ENCODE measurements around the gene SLC25A10.

Gene SLC25A10

DNA sequence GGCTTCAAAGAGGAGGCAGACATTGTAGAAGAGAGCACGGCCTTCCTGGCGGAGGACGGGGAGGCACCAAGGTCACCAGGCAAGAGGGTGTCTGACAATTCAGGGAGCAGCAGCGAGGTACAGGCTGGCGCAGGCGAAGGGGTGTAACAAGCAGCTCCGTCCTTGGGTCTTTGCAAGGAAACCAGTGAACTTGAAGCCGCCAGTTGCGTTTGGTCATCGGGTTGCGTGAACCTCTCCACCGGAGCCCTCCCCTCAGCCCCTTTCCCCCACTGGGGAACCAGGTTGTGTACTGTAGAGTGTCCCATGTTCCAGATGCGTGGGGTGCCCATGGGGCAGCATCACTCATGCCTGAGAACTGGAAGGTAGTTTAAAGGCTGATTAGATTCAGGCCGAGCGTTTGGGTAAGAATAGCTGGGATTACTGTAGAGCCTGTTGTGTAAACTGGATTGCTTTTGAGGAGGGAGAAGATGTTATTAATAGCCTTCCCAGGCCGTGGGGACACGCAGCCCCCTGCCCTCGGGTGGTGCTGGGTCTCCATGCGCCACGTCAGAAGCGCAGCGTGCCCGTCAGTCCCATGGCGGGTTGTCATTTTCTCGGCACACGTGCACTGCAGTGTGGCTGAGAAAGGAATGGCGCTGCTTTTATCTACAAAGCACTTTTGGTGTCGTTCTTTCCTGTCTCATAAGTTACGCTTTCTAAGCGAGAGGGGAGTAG lies 6.4 kb upstream of the SLC25A10 start:
- in situ Hi-C loops (cut with MboI; ENCODE audit: low sequenced_read_pairs) = no loop called here

DNA sequence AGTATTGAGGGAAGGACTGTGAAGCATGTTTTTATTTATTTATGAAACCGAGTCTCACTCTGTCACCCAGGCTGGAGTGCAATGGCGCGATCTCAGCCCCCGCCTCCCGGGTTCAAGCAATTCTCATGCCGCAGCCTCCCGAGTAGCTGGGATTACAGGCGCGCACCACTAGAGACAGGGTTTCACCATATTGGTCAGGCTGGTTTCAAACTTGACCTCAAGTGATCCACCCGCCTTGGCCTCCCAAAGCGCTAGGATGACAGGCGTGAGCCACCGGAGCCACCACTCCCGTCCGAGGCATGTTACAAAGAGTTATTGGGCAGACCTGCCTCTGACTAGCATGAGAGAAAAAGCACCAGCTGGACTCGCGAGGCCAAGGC lies 5.9 kb upstream of the SLC25A10 start:
- in situ Hi-C loops (cut with MboI; ENCODE audit: low sequenced_read_pairs) = no loop called here

DNA sequence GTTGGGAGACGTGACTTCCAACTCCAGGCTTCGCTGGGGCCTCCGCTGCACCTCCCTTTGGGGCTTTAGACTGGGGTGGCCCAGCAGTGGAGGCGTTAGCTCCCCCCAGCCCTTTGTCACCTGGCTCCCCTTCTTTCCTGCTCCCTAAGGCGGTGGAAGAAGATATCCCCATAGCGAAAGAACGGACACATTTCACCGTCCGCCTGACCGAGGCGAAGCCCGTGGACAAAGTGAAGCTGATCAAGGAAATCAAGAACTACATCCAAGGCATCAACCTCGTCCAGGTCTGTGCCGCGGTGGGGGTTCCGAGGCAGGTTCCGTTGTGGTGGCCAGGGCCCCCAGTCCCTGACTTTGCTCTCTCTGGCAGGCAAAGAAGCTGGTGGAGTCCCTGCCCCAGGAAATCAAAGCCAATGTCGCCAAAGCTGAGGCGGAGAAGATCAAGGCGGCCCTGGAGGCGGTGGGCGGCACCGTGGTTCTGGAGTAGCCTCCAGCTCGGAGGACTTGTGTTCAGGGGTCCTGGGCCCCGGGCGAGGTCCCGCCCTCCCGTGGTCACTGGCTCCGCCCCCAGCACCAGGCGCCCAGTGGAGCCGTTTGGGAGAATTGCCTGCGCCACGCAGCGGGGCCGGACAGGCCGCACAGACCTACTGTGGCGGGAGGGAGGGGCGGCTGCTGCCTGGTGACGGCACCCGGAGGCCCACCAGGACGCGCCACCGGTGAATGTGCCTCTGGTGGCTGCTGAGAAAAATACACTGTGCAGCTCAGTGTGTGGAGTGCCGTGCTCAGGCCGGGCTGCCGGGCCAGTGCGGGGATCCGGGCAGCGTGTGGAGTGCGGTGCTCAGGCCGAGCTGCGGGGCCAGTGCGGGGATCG lies 5.1 kb upstream of the SLC25A10 start:
- in situ Hi-C loops (cut with MboI; ENCODE audit: low sequenced_read_pairs) = no loop called here

DNA sequence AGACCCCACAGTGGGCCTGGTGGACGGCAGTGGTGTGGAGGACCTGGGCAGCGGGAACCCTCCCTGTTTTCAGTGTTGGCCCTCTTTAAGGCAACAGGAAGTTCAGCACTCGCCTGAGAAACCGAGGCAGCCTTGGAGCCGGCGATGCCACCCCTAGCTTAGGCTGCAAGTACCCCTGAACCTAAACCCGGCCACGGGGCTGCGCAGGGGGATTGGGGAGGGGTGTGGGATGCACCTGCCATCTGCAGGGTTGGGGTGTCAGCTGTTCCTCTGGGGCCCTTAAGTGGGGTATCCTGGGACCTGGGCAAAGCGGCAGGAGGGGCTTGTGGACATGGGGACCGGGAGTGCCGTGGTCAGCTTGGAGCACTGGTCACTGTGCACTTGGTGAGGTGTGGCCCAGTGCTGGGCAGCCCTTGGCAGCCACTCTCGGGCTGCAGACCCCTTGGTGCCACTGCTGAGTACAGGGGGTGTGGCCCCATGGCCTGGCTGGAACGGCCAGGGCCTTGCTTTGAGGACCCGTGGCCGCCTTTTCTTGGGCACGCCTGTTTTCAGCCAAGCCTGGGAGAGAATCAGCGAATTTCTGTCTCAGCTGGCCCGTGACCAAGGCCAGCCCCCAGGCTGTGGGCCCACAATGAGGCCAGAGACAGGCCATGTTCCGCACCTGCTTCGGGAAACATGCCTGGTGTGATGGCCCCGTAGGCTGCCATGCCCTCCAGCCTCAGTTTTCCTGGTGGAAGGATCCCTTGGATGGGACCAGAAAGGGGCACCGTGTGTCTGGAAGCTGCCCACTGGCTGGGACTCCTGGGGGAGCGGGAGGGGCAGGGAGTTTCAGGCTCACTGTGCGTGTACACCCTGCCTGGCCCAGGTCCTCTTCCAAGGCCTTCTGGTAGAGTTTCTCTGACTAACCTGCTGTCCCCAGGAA lies 4.1 kb upstream of the SLC25A10 start:
- in situ Hi-C loops (cut with MboI; ENCODE audit: low sequenced_read_pairs) = no loop called here

DNA sequence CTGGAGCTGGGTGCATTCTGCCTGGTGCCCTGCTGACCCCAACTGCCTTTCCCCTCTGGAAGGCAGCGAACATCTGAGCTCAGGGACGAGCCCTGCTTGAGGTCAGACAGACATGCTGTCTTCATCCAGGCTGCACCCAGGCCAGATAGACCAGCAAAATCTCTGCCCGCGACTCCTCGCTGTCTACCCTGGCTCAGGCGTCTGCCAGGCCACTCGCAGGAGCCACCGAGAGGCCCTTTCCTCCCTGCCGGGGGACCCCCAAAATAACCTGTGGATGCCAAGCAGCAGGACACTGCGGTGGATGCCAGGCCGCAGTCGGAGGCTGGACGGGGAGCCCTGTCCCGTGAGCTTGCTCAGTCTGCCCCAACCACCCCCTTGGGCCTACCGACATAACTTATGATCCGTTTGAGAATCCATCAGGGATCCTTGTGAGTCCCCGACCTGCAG lies 3.3 kb upstream of the SLC25A10 start:
- in situ Hi-C loops (cut with MboI; ENCODE audit: low sequenced_read_pairs) = no loop called here

DNA sequence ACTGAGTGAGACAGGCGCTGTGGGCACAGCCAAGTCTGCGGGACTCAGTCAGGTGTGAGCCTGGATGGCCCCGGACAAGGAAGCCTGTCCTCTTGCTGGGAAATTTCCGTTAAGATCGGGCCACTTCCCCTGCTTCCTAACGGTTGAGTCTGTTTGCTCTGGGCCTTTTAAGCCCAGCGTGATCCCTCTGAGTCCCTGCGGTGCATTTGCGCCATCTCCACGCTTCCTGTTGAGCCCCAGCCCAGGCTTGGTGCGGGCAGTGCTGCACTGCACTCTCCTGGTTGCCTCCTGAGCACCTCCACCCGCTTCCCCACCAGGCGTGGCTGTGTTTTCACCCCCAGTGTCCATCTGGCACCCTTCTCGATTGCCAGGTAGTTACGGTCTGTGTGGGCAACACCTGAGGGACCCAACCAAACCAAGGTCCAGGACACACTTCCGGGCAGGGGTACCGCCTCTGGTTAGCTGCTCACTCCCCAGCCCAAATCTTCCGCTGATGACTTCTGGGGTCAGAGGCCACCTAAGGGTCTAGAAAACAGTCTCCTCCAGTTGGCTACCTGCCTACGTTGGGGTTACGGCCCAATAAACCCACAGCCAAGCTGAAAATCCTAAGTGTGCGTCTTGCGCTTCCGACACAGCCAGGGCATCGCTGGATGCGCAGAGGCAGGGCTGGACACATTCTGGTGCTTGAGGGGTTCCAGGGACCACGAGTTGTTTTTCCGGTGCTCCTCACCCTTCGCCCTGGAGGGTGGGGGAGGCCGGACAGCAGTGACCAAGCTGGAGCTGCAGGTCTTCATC lies 1.4 kb upstream of the SLC25A10 start:
- in situ Hi-C loops (cut with MboI; ENCODE audit: low sequenced_read_pairs) = no loop called here

DNA sequence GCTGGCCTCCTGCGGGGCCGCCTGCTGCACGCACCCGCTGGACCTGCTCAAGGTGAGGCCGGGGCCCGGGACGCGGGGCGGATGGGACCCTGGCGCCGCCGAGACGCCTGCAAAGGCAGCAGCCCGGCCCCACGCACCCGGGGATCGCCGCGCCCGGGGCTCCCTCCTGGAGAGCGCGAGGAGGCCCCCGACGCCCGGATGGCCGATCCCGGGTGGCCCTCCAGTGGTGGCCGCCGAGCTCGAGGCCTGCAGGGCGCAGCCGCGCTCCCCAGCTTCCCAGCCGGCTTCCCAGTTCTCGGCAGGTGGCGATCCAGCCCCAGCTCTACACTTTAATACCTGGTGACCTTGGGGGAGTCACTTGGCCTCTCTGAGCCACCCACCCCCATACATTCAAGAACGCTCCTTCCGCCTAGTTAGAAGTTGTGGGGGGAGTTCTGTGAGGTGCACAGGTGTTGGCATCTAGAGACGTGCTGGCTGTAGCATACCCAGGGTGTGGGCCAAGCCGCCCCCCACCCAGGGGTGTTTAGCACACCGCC lies 452 bp downstream of the SLC25A10 start:
- in situ Hi-C loops (cut with MboI; ENCODE audit: low sequenced_read_pairs) = no loop called here

DNA sequence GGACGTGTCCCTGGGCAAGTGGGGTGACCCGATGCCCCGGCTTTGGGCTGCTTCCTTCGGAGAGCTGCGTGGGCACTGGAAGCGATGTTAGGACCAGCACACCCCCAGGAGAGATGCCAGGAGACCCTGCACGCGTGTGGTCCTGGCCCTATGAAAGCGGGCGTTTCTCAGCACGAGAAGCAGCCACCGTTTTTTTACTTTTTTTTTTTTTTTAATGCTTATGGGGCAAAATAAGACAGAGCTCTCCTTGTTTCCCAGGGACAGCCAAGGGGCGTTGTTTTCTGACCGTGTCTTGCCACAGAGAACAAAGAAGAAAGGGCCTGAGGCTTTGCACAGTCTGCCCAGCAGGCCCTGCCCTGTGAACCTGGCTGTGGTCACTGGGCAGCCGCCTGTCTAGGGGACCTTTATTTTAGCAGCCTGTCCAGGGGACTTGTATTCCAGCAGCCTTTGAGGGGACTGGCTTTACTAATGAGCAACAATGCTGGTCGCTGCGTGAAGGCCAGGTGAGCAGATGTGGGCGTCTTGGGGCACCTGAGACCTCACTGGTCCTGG lies 996 bp downstream of the SLC25A10 start:
- in situ Hi-C loops (cut with MboI; ENCODE audit: low sequenced_read_pairs) = no loop called here

DNA sequence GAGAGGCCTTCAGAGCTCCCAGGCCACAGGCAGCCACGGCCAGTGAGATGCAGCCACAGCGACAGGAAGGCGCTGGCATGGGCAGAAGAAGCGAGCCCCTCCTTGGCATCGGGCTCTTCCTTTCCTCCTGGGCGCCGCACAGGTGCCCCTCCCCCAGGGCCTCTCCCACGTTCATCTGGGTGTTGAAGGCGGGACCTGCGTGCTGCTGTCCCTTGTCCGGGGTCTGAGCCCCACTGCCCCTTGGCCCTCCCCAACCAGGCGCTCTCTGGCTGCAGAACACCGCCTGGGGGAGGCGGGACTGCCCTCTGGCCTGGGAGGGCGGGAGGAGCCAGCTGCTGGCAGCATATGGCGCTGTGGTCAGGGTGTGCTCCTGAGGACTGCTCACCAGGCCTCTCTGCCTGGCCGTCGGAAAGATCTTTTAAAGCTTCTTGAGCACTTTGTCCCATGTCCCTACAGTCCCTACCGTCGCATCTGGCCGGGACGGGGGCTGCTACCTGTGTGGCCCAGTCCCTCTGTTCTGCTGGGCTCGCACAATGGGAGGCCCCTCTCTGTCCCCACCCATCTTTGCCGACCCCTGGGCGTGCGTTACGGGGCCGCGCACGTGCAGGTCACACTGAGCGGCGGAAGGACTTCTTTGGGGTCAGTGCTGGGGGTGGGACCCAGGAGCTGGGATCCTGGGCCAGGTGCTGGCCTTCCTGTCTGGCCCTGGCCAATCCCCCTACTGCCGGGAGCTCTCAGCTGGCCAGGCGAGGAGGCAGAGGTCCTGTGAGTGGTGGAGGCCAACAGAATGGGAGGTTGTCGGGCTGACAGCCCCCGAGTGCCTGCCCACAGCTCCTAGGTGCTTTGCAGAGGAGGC lies 1.7 kb downstream of the SLC25A10 start:
- in situ Hi-C loops (cut with MboI; ENCODE audit: low sequenced_read_pairs) = no loop called here

DNA sequence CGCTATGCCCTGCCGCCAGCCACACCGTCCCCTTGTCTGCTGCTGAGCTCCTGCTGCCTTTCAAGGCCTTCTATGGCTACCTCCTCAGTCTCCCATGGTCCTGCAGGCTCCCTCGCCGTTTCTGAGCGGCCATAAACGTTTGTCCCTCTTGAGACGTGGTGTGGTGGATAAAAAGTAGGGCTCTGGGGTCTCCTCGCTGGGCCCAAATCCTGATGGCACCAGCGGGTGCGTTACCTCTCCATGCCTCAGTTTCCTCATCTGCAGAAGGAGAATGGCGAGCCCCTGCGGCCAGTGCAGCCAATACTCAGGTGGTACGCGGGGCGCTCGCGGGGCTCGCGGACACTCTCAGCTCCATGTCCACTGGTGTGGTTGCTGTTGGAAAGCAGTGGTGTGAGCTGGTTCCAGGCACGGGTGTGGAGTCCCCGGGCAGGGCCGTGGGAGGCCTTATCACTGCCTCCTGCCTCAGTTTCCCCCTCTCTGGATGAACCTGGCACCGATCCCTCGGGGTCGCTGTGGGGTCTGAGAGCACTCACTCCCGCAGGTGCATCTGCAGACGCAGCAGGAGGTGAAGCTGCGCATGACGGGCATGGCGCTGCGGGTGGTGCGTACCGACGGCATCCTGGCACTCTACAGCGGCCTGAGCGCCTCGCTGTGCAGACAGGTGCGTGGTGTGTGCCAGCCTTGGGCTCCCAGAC lies 2.5 kb downstream of the SLC25A10 start:
- in situ Hi-C loops (cut with MboI; ENCODE audit: low sequenced_read_pairs) = no loop called here

DNA sequence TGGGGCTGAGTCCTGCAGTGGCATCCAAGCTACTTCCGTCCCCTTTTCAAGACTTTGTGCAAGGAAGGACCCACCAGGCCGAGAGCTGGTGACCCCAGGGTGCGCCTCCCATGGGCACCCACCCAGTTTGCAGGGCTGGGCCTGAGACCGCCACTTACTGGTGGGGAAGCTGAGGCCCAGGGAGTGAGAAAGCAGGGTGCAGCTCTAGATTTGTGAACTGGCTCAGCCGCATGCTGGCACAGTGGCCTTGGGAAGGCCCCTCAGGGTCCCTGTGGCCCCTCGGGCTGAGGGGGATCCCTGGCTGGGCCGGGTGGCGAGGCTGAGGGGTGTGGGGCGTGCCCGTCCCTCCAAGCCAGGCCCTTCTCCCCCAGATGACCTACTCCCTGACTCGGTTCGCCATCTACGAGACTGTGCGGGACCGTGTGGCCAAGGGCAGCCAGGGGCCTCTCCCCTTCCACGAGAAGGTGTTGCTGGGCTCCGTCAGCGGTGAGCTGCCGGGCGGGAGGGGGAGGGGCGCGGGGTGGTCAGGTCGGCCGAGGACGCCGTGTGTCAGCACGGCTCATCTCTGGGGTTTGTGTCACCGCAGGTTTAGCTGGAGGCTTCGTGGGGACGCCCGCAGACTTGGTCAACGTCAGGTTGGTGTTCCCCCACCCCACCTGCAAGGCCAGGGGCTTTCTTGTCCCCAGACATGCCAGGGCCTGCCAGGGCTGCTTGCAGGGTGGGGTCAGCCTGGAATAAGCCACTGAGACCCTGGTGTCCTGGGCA lies 3.2 kb downstream of the SLC25A10 start:
- in situ Hi-C loops (cut with MboI; ENCODE audit: low sequenced_read_pairs) = no loop called here

DNA sequence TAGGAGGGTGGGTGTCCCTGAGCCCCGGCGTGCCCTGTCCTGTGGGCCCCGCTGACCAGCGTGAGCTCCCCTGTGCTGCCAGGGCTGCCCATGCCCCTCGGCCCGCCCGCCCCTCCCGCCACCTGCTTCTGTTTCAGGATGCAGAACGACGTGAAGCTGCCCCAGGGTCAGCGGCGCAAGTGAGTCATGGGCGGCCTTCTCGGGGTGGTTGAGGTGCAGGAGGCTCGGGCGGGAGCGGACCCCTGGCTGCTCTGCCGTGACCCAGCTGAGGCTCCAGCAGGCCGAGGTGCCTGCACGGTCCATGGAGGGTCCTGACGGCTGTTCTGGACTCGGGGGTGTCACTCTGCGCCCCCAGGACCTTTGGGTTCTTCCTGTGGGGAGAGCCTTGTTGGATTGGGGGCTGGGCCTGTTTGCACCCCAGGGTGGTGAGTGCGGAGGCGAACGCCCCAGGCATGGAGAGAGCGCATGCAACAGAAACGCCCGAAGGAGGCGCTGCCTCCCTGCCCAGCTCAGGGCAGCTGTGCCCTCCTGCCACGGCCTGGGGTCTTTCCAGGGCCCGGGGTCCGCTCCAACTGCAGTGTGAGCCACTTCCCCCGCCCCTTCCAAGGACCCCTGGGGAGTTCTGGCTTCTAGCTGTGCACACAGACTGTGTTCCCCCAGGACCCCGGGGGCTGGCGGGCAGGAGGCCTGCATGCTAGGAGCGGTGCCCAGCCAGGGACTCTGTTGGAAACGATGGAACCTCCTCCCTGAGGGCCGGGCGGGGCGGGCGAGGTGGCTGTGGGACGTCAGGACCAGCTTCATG lies 4.0 kb downstream of the SLC25A10 start:
- in situ Hi-C loops (cut with MboI; ENCODE audit: low sequenced_read_pairs) = no loop called here

DNA sequence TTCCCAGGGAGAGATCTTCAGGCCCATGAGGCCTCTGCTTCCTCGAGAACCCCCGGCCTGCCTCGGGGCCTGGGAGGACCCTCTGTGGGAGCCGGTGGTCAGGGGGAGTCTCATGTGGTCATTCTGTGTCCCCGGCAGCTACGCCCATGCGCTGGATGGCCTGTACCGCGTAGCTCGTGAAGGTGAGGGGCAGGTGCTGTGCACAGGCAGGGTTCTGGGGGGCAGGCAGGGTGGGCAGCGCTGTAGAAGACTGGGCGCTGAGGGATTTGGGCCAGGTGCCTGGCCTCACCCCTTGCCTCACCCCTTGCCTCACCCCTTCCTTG lies 4.6 kb downstream of the SLC25A10 start:
- in situ Hi-C loops (cut with MboI; ENCODE audit: low sequenced_read_pairs) = no loop called here

DNA sequence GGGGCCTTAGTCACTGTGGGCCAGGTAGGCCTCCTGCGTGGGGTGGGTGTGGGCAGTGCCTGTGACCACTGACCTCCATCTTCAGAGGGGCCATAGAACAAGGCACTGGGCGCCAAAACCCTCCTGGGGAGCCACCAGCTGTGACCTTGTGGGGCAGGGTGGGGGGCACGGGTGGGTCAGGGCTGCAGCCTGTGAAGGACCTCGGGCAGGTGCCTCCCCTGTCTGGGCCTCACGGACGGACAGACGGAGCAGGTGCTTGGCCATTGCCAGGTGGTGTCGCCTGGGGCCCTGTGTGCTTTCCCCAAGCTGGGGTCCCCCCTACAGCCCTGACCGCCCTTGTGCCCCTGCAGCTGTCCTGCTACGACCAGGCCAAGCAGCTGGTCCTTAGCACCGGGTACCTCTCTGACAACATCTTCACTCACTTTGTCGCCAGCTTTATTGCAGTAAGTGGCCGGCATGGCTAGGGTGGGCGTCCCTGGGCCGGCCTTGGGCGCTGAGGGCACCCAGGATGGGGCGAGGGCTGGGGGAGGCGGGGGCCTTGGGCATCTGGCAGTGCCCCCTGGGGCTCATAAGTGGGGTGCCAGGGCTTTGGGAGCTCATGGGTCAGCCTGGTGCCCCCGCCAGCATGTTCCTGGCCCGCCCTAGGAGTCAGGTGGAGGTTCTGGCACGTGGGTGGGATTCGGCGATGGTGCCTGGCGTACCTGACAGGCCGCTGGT lies 5.1 kb downstream of the SLC25A10 start:
- in situ Hi-C loops (cut with MboI; ENCODE audit: low sequenced_read_pairs) = no loop called here

DNA sequence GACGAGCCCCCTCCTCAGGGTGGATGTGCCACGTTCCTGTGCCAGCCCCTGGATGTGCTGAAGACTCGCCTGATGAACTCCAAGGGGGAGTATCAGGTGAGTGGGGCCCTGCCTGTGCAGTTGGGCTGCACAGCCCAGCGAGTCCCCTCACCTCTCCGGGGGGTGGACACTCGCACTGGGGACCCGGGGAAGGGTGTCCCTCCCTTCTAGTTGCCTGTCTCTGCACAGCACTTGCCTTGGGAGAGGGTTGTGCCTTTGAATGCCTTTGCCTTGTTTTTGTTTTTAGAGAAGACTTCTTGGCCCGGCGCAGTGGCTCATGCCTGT lies 5.6 kb downstream of the SLC25A10 start:
- in situ Hi-C loops (cut with MboI; ENCODE audit: low sequenced_read_pairs) = no loop called here
